Activated CD4-positive, alpha-beta T cell treated with anti-CD3 and anti-CD28 coated beads, Interleukin-2, amount 10 ng/mL, durations not matched to agents 7 days and 5 days (primary cell): Measurements from ENCODE around the gene TEX29. TPM values are rescaled to one million over a fixed set of nuclear protein-coding genes. Genes with fewer than 3 reads are reported as not detected.
A peak's percentile ranks its signal among the peaks of the same experiment; 100 is the strongest.

Experiments used
- CTCF ChIA-PET: fragments of 350-600 bp; sonication (Branson Sonifier 250); formaldehyde crosslinking; loops from one replicate; lab custom pipeline; 2021; ENCODE audit warnings: antibody characterized with exemption; lab: Charles Lee
- POLR2A ChIA-PET: fragments of 350-600 bp; sonication (Branson Sonifier 250); formaldehyde crosslinking; loops from one replicate; lab custom pipeline; 2021; ENCODE audit warnings: antibody characterized with exemption; lab: Charles Lee
- DNase-seq: peaks from one replicate; pipeline ENCODE4 v3.0.0-alpha.2; 2020
- H3K27ac Mint-ChIP-seq: one replicate; pipeline ENCODE4 v1.8.0; 2021; ENCODE audit warnings: mild to moderate bottlenecking, moderate library complexity, mixed read lengths
- H3K27me3 Mint-ChIP-seq: one replicate; pipeline ENCODE4 v1.8.0; 2021; ENCODE audit warnings: mixed read lengths
- H3K36me3 Mint-ChIP-seq: one replicate; pipeline ENCODE4 v1.8.0; 2021; ENCODE audit warnings: low read depth, mixed read lengths
- H3K4me1 Mint-ChIP-seq: one replicate; pipeline ENCODE4 v1.8.0; 2021; ENCODE audit warnings: mixed read lengths
- H3K4me3 Mint-ChIP-seq: one replicate; pipeline ENCODE4 v1.8.0; 2021; ENCODE audit warnings: mild to moderate bottlenecking, moderate library complexity, mixed read lengths
- H3K9me3 Mint-ChIP-seq: one replicate; pipeline ENCODE4 v1.8.0; 2021; ENCODE audit warnings: mixed read lengths
- total RNA-seq, 2 experiments: library from RNA; stranded (reverse); gene quantifications; one replicate each; pipeline ENCODE4 v1.2.3, GENCODE V29; 2021

The TEX29 gene
- under 1 TPM; 0.52 to 0.83 TPM for total RNA-seq

DNA sequence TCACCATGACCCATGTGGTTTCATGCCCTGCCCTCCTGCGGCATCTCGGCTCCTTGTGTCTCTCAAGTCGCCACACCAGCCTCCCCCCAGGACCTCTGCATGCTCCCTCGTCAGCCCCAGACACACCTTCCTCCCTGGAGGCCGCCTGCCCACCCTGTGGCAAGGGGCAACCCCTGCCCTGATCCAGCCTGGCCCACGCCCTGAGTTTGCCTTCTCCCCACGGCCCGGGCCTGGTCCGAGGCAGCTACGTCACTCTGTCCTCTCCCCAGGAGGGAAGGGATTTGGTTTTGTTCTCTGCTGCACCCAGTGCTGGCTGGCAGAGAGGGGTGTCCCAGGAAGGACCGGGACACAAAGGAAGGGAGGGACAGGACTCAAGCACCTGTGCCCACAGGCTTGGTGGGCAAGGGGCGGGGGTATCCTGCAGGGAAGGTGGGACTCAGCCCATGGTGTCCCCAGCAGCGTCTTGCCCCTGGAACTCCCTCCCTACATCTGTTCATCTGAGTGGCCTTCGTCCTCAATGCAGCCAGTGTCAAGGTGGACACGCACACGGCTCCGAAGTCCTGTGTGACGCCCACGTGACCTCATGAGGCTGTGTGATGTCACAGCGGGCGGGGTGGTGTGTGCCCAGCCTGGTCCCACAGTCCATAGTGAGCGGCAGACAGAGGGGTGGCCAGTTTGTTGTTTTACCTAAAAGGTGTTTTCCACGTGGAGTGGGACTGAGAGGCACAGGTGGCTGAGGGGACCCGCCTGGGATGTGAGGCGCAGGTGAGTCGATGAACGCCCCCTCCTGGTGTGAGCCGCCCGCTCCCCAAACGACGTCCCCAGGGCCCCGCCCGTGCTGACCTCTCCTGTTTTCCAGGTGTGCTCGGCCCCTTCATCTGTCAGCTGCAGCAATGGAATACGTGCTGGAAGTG is at the start of gene TEX29:
Gene TEX29, plus strand, starts transcription at position 645 of the 914 bp plus-strand sequence. Its CDS starts 249 bp downstream, at position 894.
- Mint-ChIP-seq H3K4me1 (peaks cover 3% of the 10 kb centered on the region), H3K4me3 (no peak within 1 kb of the TSS), H3K27me3 (no peaks in the 10 kb centered on the region), H3K27ac (no peak within 1 kb of the TSS), H3K9me3 (no peaks in the 10 kb centered on the region), H3K36me3 (no peaks in the 10 kb centered on the region)
- no peak for DNase-seq
- ChIA-PET CTCF (no interaction called here), POLR2A (no interaction called here)

DNA sequence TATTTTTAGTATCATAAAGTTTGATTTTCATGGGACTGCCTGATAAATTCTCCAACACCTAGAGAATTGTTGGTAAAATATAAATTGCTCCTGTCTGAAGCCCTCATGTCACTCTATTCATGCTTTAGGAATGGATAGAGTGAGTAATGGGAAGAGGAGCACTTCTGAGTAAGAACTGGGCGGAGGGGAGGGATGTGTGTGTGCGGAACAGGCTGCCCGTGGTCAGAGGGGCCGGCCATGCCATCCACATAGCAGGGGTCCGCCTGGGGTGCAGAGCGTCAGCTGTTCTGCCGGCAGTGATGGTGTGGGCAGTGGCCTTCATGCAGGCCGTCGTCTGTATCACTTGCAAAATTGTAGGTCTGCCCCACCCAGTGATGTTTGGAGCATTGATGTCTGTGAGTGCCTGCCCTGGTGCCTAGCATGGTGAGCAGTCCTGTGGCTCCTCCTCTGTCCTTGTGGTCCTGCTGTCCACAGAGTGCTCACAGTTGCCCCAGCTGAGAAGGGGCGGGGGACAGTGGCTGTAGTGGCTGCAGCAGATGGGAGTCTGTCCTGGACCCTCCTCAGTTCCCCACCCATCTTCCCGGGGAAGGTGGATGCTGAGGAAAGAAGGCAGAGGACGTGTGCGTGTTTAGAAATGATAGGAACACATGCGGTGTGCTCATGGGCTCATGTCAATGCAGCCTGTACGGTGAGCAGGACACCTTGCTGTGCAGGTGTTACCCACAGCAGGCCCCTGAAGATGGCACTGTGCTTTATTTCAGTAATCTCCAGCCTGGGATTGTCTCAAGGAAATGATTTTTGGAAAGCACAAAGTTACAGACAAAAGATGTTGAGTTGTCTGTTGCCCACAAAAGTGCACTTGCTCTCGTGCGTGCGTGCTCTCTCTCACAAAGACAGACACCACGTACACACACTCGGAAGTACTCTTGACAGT is 49.4 kb upstream of the TEX29 start:
- Mint-ChIP-seq H3K27me3 (no peaks in the 10 kb centered on the region), H3K9me3 (no peaks in the 10 kb centered on the region), H3K36me3 (peaks cover 43% of the 10 kb centered on the region), H3K27ac (peak overlapping the region; percentile 23), H3K4me3 (no peak overlapping the region), H3K4me1 (peaks cover 20% of the 10 kb centered on the region)
- no peak for DNase-seq
- CTCF ChIA-PET, result no interaction called here
- POLR2A ChIA-PET, result no interaction called here

DNA sequence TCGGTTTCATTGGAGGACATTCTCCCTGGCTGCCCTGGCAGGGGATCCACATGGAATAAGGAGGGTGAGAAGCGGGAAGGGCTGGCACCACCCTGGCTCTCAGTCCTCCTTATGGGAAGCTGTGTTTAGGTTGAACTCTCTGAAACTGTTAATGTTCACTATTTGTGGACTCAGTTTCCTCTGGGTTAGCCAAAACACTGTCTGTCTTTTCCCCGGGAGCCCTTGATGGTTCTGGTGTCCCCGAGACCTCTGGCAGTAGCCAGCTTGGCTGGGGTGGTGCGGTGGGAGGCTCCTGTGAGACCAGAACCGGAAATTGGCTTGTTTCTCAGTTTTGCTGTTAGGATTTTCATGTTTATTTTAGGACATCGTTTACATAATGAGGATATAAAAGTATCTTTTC is 48.3 kb upstream of the TEX29 start:
- Mint-ChIP-seq H3K4me1 (peaks cover 20% of the 10 kb centered on the region), H3K36me3 (peaks cover 48% of the 10 kb centered on the region), H3K27ac (no peak overlapping the region), H3K27me3 (no peaks in the 10 kb centered on the region), H3K4me3 (no peak overlapping the region), H3K9me3 (no peaks in the 10 kb centered on the region)
- ChIA-PET CTCF (no interaction called here), POLR2A (no interaction called here)
- no peak for DNase-seq

DNA sequence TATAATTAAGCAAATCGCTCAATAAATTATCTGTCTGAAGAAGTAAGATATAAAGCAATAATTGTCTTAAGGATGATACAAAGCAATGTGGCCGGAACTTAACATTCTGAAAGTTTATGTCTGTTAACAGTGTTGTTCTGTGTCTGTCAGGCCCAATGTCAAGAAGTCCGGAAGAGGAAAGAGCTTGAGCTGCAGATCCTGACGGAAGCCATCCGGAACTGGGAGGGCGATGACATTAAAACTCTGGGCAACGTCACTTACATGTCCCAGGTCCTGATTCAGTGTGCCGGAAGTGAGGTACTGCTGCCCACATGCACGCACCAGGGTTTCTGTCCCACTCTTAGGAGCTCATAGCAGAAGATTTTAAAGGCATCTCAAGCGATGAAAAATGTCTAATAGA is 45.1 kb upstream of the TEX29 start:
- DNase-seq, result no peak
- Mint-ChIP-seq H3K27ac (no peak overlapping the region), H3K9me3 (no peaks in the 10 kb centered on the region), H3K4me3 (no peak overlapping the region), H3K36me3 (peaks cover 49% of the 10 kb centered on the region), H3K27me3 (no peaks in the 10 kb centered on the region), H3K4me1 (peaks cover 12% of the 10 kb centered on the region)
- CTCF ChIA-PET, result interaction anchor here (0.8 to 0.9 kb wide), 2 partner anchors 10 to 11 kb away, joined by 3 to 4 read pairs; no protein-coding TSS in a partner anchor
- POLR2A ChIA-PET, result no interaction called here

DNA sequence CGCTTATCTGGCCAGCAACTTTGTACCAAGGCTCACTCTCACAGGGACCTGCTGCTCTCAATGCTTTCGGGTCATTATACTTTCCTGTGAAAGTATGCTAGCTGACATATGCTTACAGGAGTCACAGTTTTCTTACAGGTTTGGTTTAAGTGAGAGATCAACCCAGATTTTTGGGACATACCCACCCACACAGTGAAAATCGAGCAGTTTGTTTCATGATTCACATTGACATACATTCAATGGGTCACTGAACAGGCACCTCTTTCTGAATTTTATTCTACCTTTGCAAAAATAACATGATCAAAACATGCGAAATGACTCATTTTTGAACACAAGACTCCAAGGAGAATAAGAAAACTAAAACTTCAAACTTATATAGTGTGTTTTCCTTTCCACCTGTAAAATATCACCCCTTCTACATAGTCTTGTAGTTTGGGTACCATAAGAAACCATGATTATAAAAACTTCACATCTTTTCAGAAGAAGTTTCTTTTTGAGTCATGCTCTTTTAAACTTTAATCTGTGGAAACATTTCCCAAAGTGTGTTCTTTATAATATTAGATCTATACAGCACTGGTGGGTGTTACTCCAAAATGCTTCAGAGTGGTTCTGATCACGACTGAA is 44.3 kb upstream of the TEX29 start:
- ChIA-PET POLR2A (no interaction called here), CTCF (interaction anchor here (0.8 to 0.9 kb wide), 2 partner anchors 10 kb away, joined by 3 to 4 read pairs; no protein-coding TSS in a partner anchor)
- Mint-ChIP-seq H3K36me3 (peaks cover 50% of the 10 kb centered on the region), H3K27ac (no peak overlapping the region), H3K4me3 (no peak overlapping the region), H3K9me3 (no peaks in the 10 kb centered on the region), H3K27me3 (no peaks in the 10 kb centered on the region), H3K4me1 (peaks cover 10% of the 10 kb centered on the region)
- no peak for DNase-seq

DNA sequence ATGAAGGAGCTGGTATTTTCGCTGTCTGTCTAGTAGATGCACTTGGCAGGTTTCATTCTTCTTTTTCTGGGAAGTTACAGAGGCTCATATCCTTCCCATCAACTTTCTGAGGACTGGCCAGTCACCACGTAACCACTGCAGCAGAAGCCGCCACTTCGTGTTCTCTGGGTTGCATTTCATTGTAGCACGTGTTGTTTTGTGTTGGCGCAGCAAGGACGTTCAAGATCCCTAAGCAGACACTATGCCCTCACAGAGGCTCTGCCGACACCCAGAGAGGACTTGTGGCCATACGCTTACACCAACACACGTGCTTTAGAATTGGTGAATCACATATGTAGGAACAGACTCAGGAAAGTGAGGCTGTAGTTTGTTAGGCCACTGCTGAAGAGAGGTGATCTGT is 42.2 kb upstream of the TEX29 start:
- POLR2A ChIA-PET, result no interaction called here
- no peak overlapping the region for H3K4me3 Mint-ChIP-seq
- DNase-seq, result no peak
- peaks cover 44% of the 10 kb centered on the region for H3K36me3 Mint-ChIP-seq
- H3K4me1 Mint-ChIP-seq, result peaks cover 10% of the 10 kb centered on the region
- CTCF ChIA-PET, result no interaction called here
- H3K27me3 Mint-ChIP-seq, result no peaks in the 10 kb centered on the region
- no peak overlapping the region for H3K27ac Mint-ChIP-seq
- H3K9me3 Mint-ChIP-seq, result no peaks in the 10 kb centered on the region

DNA sequence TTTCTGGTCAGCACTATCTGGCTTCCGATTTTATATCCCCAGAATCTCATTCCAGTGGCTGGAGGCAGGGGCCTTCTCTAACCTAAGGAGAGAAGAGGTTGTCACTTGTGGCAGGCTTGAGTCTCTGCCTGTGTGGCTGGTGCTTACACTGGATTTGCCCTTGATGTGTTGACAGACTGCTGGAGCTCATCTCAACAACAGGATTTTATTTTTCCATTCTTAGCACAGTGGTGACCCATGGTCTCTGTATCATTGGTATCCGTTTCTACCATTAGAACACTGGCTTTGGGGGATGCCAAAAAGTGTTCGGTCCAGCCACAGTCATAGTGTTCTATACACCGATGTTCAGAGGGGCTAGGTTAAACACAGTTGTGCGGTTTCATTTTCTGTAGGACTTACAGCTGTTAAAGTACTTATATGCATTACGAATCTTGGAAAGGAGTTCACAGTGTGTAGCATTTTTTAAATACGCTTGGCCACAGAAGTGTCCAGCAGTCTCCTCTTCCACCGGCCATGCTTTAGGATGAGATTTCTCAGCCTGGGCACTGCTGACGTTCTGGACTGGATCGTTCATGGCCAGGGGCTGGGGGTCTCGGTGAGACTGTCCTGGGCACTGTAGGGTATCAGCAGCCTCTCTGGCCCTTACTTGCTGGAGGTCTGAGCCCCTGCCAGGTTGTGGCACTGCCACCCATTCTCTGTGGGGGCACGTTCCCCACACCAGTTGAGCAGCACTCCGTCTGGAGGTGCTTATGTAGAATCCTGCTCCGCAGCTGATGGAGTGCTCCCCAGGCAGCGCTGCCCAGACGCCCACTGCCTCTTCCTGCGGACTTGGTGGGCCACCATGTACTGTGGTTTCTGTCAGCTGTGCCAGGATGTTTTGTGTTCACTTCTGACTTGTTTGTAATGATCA is 41.4 kb upstream of the TEX29 start:
- H3K4me1 Mint-ChIP-seq, result peaks cover 10% of the 10 kb centered on the region
- no peak overlapping the region for H3K27ac Mint-ChIP-seq
- POLR2A ChIA-PET, result no interaction called here
- no peak overlapping the region for H3K4me3 Mint-ChIP-seq
- H3K27me3 Mint-ChIP-seq, result no peaks in the 10 kb centered on the region
- CTCF ChIA-PET, result interaction anchor here (0.7 kb wide), 1 partner anchor 820 kb away, joined by 3 read pairs; no protein-coding TSS in a partner anchor
- H3K9me3 Mint-ChIP-seq, result no peaks in the 10 kb centered on the region
- peaks cover 48% of the 10 kb centered on the region for H3K36me3 Mint-ChIP-seq
- DNase-seq, result no peak

DNA sequence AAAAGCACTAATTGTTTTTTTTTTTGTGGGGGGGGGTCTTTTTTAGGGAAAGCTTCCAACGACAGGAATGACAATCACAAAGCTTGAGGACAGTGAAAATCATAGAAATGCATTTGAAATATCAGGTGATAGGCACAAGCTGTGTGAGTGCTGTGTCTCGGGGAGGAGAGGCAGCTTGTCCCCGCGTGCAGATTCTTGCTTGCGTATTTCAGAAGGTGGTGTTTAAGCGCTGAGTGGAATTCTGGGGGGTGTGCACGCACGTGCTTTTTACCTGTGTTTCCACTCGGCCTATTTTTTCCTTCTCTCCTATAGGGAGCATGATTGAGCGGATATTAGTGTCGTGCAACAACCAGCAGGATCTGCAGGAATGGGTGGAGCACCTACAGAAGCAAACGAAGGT is 40.2 kb upstream of the TEX29 start:
- ChIA-PET POLR2A (no interaction called here), CTCF (no interaction called here)
- H3K4me3 Mint-ChIP-seq, result no peak overlapping the region
- DNase-seq, result no peak
- H3K36me3 Mint-ChIP-seq, result peaks cover 50% of the 10 kb centered on the region
- no peak overlapping the region for H3K27ac Mint-ChIP-seq
- H3K4me1 Mint-ChIP-seq, result peaks cover 8% of the 10 kb centered on the region
- H3K27me3 Mint-ChIP-seq, result no peaks in the 10 kb centered on the region
- no peaks in the 10 kb centered on the region for H3K9me3 Mint-ChIP-seq

DNA sequence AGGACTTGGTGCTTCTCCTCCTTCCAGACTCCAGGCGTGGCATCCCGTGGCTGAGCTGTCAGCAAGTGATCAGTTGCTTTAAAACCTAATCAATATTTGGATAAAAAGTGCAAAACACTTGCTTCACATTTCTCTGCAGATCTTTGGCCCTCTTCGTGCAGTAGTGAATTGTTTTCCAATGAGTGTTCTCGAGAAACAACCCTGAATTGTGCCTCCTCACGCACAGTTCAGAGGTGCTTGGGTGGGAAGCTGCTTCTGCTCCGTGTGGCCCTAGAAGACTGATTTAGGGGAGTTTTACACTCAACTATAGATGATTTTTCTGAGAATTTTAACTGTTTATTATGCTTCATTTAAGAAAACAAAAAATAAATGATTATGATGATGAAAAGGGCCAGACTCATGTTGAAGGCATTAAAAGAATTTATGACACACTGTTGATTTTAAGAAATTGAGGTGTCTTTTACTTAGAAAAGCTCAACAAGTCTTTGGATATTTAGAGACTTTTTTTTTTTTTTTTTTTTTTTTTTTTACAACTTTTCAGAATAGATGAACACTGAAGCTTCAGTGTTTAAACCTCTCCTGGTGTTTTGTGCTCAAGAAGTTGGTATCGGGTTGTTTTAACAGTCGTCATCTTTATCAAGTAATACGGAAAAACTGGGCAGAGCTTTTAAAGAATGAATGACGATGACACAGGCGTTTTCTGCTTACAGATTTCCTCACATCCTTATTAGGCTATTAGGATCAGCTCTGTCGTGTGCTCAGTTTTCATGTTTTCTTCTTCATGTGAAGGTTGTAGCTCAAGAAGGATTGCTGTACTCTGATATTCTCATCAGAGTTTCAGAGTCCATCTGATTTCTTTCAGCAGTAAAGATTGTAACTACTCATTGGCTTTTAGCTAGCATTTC is 39.5 kb upstream of the TEX29 start:
- CTCF ChIA-PET, result interaction anchor here (0.6 to 0.9 kb wide), 4 partner anchors 37 to 366 kb away, joined by 3 to 5 read pairs (median 3); partner anchors contain the start of gene ANKRD10
- Mint-ChIP-seq H3K27me3 (no peaks in the 10 kb centered on the region), H3K9me3 (no peaks in the 10 kb centered on the region), H3K27ac (no peak overlapping the region), H3K4me3 (no peak overlapping the region), H3K36me3 (peaks cover 44% of the 10 kb centered on the region), H3K4me1 (peaks cover 5% of the 10 kb centered on the region)
- DNase-seq, result no peak
- POLR2A ChIA-PET, result no interaction called here

DNA sequence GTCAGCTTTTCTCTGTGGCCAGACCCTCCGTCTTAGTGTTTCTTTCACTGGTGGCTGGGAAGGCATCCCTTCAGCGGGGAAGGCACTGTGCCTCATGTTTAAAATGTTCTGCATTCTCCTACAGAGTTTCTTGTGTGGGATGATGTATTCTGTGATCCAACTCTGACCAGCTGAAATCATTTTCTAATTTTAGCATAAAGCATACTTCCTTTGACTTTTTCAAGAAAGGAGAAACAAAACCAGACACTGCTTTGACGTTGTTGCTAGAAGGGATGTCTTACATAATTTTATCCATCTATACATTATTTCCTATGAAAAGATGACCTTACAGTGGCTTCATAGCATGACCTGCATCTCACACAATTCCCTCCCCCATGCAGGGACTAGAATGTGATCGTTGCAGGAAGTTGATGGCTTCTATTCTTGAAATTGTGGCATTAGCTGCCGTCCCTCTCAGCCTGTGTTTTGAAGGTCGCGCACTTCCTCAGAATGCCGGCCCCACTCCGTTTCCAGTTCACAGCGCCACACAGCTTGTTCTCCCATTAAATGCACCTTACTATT is 38.6 kb upstream of the TEX29 start:
- Mint-ChIP-seq H3K27me3 (no peaks in the 10 kb centered on the region), H3K4me1 (peaks cover 4% of the 10 kb centered on the region), H3K36me3 (peaks cover 42% of the 10 kb centered on the region), H3K27ac (no peak overlapping the region), H3K4me3 (no peak overlapping the region), H3K9me3 (no peaks in the 10 kb centered on the region)
- POLR2A ChIA-PET, result no interaction called here
- no peak for DNase-seq
- CTCF ChIA-PET, result interaction anchor here (0.9 kb wide), 1 partner anchor 36 kb away, joined by 3 read pairs; no protein-coding TSS in a partner anchor

DNA sequence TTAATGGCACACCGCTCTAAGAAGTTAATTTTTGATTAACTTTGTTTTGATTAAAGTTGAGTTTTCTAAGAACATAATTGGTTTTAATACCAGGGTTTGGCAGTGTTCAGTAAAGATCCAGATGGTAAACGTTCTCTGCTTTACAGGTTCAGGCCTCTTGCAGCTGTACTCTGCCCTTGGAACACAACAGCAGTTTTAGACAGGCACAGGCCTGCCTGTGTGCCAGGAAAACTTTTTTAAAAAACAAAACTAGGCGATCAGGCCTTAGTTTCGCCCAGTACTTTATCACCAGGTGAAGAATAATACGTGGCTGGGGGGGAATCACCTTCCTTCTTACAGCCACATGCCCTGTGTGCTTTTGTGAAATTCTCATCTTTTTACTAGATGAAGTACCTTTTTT is 38.0 kb upstream of the TEX29 start:
- Mint-ChIP-seq H3K27me3 (no peaks in the 10 kb centered on the region), H3K4me3 (no peak overlapping the region), H3K9me3 (no peaks in the 10 kb centered on the region), H3K36me3 (peaks cover 42% of the 10 kb centered on the region), H3K4me1 (peaks cover 4% of the 10 kb centered on the region), H3K27ac (no peak overlapping the region)
- CTCF ChIA-PET, result no interaction called here
- POLR2A ChIA-PET, result no interaction called here
- DNase-seq, result no peak
